GM11168 (cell line): ENCODE results near the gene CYP4A22.
"Not testable (repeated sequence)": the region's sequence is repeated elsewhere in the genome, so short reads cannot be mapped to it uniquely, and the experiment has no call there.

Experiments used
- in situ Hi-C: fragments of 300-500 bp; cut with MboI; formaldehyde crosslinking; loops from one replicate; pipeline ENCODE4 v1.12.0; 2022; ENCODE audit warnings: low sequenced_read_pairs; ENCODE audit not compliant: unreplicated experiment

CYP4A22 gene

DNA sequence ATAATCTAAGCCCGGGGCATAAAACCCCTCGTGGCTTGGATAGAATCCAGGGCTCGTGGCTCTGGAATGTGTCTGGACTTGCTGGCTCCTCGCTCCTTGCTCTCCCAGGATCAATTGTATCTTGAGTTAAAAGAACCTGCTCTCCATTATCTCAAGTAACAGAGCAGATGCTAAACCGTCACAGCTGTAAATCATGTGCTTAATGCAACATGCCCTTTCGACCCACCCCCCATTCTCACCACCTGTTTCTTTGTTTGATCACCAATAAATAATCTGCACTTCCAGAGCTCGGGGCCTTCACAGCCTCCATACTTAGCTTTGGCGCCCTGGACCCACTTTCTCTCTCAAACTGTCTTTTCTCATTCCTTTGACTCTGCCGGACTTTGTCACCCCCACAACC is 11.9 kb downstream of the CYP4A22 start:
- in situ Hi-C loops, result loop anchor here (5.0 kb wide), 1 partner anchor 222 kb away; no protein-coding TSS in a partner anchor

DNA sequence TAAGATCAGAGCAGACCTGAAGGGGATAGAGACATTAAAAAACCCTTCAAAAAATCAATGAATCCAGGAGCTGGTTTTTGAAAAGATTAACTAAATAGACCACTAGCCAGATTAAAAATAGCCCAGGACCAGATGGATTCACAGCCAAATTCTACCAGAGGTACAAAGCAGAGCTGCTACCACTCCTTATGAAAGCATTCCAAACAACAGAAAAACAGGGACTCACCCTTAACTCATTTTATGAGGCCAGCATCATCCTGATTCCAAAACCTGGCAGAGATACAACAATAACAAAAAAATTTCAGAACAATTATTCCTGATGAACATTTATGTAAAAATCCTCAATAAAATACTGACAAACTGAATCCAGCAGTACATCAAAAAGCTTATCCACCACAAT is 19.2 kb downstream of the CYP4A22 start:
- in situ Hi-C loops, result not testable (repeated sequence)

DNA sequence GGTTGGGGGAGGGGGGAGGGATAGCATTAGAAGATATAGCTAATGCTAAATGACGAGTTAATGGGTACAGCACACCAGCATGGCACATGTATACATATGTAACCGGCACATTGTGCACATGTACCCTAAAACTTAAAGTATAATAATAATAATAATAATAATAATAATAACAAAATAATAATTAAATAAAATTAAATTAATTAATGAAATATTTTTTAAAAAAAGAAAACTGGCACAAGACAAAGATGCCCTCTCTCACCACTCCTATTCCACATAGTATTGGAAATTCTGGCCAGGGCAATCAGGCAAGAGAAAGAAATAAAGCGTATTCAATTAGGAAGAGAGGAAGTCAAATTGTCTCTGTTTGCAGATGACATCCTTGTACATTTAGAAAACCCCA is 20.7 kb downstream of the CYP4A22 start:
- in situ Hi-C loops, result not testable (repeated sequence)

DNA sequence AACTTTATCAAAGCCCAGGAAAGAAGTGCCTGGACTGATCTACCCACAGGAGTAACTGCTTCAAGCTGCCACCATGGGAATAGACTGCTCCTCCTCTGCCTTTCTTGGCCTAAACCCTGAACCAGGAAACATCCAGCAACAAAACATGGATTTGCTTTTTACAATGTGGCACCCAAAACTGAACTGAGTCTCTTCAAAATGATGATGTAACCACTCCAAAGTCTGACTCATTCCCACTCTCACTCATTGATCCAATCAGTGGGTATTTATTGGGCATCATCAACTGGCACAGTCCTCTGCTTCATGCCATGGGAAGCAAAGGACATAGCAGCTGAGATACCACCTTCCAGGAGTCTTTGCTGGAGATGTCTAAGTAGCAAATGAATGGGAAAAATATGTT is 23.5 kb downstream of the CYP4A22 start:
- in situ Hi-C loops, result no loop called here

DNA sequence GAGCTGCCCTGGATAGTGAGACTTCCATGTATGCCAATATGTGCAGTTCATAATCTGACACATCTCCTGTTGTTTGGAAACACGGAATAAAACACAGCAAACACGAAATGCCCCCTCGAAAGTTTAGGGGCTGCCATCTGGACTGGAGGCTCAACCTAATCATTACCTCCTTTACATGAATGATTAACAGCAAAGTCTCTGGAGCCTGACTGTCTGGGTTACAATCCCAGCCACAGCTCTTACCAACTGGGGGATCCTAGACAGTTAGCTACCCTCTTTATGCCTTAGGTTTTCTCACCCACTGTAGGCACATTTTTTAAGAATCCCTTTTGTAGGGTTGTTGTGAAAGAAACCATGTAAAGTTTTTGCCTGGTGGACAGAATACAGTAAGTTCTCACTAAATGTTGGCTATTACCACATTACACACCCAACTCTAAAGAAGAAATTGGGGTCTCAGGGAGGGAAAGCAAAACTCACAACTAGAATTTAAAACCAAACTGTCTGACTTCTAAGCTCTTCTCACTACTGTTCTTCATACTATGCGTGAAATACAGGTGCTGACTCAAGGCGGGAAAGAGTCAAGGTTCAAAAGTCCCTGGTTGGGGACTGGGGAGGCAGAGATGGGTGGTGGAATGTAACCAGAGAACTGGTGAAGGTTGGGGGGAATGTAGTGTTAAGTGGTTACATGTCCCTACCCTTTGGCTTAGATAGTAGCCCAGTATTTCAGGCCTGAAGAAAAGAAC is 24.2 kb downstream of the CYP4A22 start:
- in situ Hi-C loops, result no loop called here

DNA sequence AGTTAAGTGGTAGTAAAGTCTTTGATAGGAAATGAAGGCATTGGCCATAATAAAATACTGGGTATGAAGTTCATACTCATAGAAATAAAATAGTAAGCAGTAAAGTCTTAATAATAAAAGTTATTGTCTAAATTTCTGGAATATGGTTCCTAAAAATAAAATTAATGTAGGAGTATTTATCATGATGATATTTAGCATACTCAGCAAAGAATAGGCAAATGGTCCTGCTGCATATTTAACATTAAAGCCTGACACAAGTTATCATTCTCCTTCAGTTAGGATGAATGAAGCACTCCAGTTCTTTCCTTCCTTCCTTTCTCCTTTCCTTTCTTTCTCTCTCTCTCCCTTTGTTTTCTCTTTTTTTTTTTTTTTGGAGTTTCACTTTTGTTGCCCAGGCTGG is 27.3 kb downstream of the CYP4A22 start:
- in situ Hi-C loops, result no loop called here

DNA sequence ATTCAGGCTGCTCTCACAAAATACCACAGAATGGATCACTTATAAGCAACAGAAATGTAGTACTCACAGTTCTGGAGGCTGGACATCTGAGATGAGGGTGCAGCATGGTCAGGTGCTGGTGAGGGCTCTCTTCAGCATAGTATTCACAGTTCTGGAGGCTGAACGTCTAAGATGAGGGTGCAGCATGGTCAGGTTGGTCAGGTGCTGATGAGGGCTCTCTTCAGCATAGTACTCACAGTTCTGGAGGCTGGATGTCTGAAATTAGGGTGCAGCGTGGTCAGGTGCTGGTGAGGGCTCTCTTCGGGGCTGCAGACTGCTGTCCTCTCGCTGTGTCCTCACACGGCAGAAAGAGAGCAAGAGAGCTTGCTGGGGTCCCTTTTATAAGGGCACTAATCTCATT is 35.5 kb downstream of the CYP4A22 start:
- in situ Hi-C loops, result no loop called here

DNA sequence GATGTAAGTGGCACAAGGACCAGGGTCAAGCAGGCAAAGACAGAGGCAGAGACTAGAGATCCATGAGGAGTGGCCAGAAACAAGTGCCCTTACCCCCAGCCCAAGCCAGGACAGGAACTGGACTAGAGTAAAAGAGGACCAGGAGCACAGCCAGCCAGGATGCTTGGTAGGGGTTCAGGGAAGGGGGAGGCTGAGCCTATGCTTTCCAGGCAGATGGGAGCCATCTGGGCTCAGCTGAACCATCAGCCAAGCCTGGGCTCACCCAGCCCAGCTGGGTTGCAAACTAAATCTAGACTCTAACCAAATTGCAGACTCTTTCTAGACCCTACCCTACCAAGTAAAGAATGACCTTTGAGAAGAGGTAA is 37.4 kb downstream of the CYP4A22 start:
- in situ Hi-C loops, result loop anchor here (25.0 kb wide), 2 partner anchors 238 to 538 kb away; partner anchors contain the start of gene FOXE3

DNA sequence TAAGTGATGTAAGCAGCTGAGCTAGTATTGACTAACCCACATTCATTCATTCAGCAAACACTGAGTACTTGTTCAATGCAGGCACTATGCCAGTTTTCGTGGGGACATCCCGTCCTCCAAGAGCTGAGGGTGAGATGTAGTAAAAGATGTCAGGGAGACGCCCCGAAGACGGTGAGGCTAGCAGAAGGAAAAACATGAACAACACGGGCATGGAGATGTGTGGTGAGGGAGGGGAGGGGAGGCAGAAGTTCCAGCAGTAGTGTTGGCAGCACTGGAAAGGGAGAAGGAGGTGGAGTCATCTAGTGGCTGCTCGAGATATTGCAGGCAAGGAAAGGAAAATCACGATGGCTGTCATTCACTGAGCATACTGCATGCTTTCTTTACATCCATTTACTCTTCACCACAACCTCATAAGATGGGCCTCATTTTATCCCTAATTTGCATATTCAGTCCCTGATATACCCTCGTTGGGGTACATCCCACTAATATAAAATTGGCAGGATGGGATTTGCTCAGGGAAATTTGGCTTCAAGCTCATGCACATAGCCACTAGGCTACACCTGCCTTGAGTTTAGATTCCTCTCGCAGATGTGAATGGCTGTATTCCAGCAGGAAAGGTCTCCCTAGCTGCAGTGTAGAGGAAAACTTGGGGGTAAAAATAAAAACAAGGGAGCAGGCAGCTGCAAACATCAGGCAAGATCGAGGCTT is 38.1 kb downstream of the CYP4A22 start:
- in situ Hi-C loops, result loop anchor here (25.0 kb wide), 2 partner anchors 237 to 537 kb away; partner anchors contain the start of gene FOXE3

DNA sequence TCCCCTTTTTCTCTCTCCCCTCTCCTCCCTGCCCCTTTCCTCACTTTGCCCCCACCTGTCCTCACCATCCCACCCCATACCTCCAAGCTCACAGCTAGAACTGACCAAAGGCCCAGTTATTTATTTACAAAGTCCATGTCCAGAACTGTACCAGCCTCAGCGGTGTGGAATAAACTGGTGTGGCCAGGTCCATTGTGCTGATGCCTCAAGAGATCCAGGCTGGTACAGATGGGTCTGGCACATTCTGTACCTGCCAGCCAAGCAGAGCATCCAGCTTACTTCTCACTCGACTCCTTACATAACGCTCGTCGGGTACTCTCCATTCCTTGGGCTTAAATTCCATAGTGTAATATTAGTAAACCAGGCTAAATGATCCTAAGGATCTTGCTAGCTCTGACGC is 40.8 kb downstream of the CYP4A22 start:
- in situ Hi-C loops, result loop anchor here (25.0 kb wide), 2 partner anchors 234 to 534 kb away; partner anchors contain the start of gene FOXE3

DNA sequence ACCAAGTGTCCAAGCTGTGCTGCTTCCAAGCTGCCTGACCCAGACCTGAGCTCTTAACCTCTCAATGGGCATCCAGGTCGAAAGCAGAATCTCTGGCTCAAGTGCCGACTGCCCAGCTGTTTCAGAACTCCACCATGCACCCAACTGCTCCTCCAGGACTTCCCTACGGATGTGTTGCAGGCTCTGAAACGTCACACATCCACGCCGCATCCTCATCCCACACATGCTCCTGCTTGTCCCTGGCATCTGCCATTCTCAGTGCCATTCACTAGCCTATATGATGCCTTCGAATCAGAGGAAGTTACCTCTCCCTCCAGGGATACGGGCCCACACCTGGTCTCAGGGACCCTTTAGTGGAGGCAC is 41.4 kb downstream of the CYP4A22 start:
- in situ Hi-C loops, result loop anchor here (25.0 kb wide), 2 partner anchors 234 to 534 kb away; partner anchors contain the start of gene FOXE3

DNA sequence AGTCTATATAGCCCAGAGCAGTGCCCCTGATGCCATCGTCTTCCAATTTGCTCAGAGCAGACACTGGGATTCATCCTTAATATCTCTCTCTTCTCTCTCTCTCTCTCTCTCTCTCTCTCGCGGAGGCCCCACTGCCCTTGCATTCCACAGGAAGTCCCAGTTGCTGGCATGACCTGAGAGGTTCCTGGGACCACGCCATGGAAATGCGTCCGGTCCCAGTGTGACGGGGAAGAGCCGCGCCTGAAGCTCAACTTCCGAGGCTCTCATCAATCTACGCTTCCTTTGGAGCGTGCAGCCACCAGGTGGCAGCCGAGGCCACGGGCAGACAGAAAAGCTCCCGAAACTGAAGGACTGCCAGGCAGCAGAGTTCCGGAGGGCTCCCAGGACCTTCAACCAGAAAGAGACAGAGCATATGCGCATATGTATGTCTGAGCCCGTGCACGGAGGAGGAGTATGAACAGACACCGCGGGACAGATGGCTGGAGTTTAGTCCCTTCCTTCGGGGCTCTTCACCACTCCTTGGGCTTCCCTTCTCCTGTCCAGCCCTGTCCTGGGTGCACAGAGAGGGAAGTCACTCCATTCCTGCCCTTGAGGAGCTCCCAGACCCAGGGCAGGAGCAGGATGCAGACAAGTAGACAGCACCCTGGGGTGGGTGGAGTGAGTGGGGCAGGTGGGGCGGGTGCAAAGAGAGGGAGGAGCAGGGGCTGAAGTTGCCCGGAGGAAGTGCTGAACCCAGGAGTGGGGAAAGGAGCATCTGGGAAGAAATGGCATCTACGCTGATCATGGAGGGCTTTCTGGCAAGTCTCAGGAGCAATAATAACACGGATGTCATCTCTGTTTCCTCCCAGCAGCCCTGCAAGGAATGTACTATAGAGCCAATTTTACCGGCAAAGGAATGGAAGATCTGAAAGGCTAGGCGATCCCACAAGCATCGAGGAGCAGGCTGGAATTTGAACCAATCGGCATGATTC is 42.1 kb downstream of the CYP4A22 start:
- in situ Hi-C loops, result loop anchor here (25.0 kb wide), 2 partner anchors 233 to 533 kb away; partner anchors contain the start of gene FOXE3

DNA sequence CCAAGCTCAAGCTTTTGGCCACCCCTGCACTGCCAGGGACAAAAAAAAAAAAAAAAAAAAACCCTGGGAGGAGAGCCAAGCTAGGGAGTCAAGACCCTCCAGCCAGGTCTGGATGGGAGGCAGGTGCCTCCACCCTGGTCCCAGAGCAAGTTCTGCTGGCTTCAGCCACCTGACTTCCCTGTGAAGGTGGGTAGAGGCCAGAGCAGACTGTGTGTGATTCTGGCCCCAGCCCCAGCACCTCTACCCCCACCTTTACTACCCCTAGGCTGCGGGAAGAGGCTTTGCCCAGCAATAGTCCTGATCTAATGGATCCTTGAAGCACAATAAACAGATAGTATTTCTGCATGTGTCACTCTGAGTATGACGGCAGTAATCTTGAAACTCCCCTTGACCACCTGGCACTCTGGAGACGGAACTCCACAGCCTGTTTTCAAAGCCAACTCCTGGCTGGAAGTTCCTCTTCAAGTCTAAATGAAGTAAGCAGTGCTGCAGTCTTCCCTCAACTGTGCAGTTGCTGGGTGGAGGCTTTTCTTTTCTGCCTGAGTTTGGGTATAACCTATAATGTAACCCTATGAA is 42.8 kb downstream of the CYP4A22 start:
- in situ Hi-C loops, result loop anchor here (25.0 kb wide), 2 partner anchors 232 to 532 kb away; partner anchors contain the start of gene FOXE3

DNA sequence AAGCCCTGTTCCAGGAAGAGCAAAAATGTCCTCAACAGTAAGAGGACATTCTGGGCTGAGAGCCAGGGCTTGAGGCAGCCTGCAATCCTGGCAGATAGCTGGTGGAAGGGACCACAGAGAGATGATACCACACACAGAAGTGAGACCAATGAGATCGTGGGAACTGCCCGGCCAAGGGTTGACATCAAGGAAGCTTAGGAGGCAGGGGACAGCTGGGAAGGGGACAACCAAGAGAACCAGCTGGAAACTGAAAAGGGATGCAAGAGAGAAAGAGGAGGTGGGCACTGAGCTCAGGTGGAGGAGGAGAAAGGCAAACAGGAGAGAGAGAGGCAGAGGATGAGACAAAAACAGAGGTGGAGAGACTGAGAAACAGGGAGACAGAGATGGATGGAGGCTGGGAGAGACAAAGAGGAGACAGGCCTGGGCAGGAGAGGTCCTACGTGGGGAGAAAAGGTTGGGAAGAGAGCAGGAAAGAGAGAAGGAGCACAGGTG is 43.4 kb downstream of the CYP4A22 start:
- in situ Hi-C loops, result loop anchor here (25.0 kb wide), 2 partner anchors 232 to 532 kb away; partner anchors contain the start of gene FOXE3

DNA sequence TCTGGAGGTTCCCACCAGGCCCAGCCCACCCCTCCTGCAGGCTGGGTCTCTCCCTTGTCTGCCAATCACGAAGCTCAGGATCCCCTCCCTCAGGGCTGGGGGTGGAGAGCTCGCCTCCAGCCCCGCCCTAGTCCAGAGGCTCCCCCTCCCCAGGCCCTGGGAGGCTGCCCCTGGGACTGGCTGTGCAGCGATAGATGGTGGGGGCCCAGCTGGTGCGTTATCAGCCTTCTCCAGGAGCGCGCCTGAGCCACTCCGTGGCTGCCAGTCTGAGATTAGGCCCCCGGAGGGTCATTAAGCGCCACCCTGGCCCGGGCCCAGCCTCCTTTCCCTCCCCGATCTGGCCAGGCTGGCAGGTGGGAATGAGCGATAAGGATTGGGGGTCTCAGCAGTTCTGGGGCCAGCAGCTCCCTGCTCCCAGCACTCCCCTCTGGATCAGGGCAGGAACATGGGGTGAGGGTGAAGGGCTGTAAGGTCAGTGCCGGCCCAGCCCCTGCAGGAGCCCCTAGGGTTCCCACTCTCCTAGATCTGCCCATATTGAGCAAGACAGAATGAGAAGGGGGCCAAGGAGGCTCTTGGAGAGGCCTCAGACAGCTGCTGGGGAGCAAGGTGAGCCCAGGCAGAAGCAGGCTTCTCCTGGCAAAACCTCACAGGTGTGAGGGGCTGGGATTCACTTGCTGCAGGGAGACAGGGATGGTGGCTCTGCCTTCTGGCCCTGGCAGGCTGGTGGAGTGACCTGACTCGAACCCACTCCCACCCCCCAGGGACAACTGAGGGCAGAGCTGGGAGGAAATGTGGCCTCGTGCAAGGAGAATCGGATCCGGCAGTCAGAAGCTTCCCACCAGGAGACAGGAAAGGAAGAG is 44.1 kb downstream of the CYP4A22 start:
- in situ Hi-C loops, result loop anchor here (25.0 kb wide), 2 partner anchors 231 to 531 kb away; partner anchors contain the start of gene FOXE3

DNA sequence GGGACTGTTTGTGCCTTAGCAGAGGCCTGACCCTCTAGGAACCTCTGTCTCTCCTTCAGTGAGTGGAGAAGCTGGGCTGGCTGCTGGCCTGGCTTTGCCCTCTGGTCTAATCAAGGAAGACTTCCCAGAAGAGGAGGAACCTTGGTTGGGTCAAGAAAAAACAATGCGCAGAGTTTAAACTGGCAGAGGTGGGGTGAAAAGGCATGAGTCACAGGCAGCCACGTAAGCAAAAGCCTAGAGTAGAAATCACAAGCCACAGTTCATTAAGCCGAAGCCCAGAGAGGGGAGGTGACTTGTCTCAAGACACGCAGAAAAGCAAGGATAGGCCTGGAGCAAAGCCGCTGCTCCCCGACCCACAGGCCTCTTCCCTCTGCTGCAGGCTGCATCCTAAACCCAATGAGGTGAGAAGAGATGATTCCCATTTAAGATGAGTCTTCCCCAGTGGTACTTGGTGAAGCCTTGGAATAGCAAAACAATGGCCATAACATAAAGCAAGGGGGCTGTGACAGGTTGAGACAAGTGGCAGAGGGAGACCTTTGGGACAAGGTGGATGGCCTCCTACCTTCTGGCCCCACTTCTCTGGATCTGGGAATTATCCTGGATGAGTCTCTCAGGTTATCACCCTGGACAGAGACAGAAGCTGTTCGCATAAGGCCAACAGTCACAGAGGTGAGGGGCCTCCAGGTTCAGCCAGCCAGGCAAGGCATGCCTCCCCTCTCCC is 44.9 kb downstream of the CYP4A22 start:
- in situ Hi-C loops, result loop anchor here (25.0 kb wide), 2 partner anchors 230 to 530 kb away; partner anchors contain the start of gene FOXE3

DNA sequence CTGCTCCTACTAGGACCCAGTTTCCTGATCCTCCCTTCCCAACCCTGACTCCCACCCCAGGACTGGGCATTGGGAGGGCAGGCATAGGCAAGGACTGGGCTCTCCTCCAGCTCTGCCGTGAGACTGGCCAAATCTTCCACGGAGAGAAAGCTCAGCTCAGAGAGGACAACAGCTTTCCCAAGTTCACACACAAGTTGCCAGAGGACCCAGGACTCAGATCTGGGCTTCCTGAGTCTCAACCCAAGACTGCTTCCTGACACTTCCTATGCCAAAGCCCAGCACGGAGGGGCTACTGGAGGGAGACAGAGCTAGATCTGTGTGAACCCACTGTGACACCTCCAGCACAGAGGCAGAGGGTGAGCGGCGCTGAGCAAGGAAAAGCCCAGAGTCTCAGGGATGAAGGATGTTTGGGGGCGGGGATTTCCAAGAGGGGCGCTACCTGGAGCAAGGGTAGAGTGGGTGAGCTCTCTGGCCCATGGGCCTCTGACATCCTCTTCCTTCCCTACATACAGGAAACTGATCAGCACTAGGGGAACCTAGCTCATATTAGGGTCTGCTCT is 45.5 kb downstream of the CYP4A22 start:
- in situ Hi-C loops, result loop anchor here (25.0 kb wide), 2 partner anchors 230 to 530 kb away; partner anchors contain the start of gene FOXE3
